NK-92 (cell line): ENCODE measurements around the gene MAPKAPK2.

Experiments
- DNase-seq: peaks from one replicate; lab custom pipeline; 2025; ENCODE audit not compliant: unreplicated experiment; lab: John Stamatoyannopoulos, UW

The MAPKAPK2 gene

DNA sequence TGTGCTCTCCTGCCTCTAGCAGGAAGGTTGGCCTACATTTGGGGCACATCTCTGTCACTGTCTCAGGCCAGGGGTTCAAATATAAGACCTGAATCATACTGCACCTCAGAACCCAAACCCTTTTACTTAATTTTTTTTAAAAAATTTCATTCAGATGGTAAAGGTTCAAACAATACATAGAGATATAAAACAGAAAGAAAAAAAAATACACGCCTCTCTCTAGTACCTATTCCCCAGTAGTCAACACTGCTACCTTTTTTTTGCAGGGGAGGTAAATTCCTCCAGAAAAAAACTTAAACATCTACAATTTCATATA lies 32.9 kb downstream of the MAPKAPK2 start:
- no peak for DNase-seq

DNA sequence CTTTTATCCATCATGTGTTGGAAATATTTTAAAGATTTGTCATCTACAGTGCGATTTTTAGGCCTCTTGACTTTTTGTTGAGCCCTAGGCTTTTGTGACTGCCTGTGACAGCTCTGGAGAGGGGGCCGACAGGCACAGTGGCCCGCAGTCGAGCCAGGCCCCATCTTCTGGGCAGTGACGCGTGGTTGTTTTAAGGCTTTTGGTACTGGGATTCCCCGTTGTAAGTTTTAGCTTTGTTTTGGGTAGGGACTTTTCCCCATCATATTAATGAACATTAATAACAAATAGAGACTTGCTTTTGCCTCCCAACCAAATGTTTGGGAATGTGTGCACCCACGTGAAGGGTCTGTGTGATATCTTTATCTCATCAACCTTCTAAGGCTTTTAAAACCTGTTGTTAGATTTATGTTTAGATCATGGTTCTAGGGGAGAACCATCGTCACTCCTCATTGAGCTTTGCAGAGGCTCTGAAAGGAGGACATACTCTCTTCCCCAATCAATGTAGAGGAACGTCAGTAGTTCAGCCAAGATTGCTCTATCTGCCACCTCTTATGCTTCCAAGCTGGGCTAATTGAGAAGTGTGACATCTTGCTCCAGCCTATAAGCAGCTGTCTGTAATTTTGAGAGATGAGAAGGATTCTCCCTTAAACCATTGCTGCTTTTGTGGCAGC lies 34.6 kb downstream of the MAPKAPK2 start:
- no peak for DNase-seq

DNA sequence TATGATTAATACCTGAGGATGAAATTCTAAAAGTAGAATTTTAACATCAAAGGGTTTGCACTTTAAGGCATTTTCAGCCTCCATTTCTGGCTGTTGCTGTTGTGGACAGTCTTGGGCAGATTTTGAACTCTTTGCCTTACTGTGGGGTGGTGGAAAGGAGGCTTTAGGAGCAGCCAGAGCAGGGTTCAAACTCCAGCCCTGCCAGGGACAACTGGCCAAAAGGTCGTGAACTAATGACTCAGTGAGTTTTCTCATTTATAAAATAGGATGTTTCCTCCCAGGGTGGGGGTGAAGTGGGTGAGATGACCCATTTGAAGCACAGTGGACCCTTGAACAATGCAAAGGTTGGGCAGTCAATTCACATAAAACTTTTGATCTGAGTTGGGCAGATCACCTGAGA lies 36.7 kb downstream of the MAPKAPK2 start:
- DNase-seq: no peak

DNA sequence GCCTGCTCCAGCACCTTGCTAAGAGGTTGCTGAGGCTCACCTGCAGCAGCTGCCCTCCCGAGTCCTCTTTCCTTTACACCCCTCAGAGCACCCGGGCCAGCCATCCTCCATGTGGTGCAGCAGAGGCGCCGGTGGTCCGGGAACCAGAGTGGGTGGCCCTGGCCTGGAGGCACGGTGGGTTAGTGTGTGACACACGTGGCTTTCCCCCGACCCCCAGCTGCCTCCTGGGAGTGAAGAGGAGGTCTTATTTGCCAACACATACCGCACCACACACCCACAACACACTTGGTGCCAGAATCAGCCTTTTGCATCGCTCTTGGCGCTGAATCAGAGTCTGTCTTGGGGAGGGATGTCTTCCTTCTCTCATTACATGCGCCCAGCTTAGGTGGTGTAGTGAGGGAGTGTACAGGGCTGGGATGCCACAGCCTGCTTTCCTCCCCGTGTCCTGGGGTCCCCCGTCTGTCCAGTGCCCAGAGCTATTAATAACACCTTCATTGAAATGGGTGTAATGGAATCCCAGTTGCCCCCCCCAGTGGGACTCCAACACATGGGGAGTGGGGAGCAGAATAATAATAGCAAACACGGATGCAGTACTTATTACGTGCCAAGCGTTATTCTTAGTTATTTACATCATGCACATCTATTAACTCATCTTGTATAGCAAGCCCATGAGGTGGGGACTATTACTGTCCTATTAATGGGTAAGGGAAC lies 38.2 kb downstream of the MAPKAPK2 start:
- DNase-seq: no peak

DNA sequence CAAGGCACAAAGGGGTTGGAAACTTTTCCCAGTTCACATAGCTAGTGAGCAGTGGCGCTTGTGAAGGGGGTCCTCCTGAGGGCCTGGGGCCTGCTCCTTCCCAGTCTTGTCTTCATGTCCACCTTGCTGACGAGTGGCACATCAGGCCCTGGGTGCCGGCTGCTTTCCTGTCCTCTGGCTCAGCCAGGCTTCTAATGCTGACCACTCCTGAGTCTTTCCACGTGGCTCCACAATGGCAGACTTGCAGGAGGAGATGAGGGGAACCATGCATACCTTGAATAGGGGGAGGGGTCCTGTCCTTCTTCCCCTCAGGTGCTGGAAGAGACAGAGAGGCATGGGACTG lies 38.7 kb downstream of the MAPKAPK2 start:
- DNase-seq: no peak

GRCh38 chr1:206723805-206724472 lies 39.2 kb downstream of the MAPKAPK2 start:
- DNase-seq: no peak

DNA sequence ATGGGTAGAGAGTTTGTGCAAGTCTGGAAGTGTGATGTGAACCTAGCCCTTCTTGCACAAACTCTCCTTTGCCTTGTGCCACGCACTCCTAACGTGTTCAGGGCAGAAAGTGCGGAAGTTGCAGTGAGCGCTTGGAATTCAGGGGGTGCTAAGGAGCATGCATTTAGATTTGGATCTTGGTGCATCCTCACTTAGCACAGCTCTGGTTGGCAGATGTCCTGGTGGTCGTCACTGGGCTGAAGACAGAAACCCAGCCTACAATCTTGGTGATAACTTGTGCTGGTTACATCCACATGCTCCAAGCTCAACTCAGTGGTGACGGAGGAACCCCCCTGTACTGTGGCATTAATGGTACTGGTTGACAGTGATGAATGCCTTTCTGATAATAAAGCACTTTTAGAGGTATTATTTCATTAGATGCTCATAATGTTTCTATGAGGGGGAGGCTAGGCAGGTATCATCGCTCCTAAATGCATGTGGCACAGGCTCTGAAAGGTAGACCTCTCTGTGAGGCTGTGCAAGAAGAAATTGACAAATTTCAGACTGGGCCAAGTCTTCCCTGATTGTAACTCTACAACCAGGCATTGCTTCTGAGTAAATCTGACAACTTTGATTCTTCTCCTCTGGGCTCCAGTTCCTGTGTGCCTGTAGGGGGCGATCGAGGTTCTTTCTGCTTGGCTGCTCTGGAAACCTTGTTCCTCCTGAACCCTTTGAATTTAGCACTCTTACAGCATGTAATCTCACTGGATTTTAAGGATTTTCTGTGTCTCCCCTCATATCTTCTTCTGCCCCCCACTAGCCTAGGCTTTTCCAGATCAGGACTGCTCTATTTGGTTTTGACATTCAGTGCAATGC lies 40.6 kb downstream of the MAPKAPK2 start:
- no peak for DNase-seq

DNA sequence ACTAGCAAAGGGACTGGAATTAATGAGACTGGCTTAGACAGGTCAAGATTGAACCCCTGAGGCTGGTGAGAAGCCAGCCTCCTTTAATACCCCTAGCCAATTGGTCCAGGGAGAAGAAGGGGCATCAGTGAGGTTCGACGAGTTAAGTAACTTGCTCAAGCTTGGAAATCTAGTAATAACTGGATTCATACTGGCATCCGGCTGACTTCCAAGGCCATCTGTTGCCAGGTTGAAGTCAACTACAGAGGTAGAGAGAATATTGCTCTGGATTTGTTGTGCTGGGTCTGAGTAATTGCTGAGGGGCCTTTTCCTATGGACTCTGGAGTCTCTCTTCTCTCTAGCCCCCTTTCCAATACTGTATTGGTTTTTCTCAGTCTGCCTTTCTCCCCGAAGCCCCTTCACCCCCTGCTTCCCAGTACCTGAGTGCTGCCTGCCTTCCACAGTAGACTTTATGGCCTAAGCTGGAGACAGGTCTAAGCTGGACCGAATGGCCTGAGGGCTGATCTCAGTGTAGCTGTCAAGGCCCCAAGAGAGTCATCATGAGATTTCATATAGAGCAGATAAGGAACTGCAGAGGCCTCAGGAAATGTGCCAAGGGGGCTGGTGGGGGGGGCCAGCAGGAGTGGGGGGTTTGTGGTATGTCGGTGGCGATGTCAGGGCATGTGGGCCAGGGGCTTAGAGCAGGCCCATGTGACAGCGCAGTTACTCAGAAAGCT lies 43.4 kb downstream of the MAPKAPK2 start:
- no peak for DNase-seq

DNA sequence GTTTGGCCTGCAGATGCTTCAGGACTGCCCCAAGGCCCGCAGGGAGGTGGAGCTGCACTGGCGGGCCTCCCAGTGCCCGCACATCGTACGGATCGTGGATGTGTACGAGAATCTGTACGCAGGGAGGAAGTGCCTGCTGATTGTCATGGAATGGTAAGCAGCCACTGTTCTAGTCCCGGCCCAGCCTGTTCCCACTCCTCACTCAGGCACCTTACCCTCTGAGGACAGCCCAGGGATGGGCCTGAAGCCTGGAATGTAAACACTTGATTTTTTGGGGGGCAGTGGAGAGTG lies 43.9 kb downstream of the MAPKAPK2 start:
- no peak for DNase-seq

DNA sequence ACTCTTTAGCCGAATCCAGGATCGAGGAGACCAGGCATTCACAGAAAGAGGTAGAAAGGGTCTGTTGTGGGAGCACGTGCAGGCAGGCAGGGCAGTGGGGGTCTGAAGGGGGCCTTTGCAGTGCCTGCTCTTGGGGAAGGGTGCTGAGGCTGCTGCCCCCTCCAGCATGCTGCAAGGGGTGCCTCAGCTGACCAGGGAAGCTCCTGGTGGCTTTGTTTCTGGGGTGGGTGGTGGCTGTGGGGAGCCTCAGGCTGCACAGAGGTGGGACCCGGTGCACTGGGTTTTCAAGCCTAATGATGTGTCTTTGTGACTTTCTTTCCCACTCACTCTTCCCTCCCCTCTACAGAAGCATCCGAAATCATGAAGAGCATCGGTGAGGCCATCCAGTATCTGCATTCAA lies 44.3 kb downstream of the MAPKAPK2 start:
- no peak for DNase-seq

GRCh38 chr1:206729507-206729906 lies 44.8 kb downstream of the MAPKAPK2 start:
- DNase-seq: no peak

- DNase-seq: no peak
Observed at GRCh38 chr1:206732508-206732907, 47.8 kb downstream of the MAPKAPK2 start.

DNA sequence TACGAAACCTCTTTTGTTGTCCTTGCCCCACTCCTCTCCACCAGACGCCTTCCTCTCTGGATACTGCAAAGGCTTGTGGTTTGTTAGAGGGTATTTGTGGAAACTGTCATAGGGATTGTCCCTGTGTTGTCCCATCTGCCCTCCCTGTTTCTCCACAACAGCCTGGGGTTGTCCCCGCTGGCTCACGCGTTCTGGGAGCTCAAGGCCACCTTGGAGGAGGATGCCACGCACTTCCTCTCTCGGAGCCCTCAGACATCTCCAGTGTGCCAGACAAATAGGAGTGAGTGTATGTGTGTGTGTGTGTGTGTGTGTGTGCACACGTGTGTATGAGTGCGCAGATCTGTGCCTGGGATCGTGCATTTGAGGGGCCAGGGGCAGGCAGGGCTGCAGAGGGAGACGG lies 48.3 kb downstream of the MAPKAPK2 start:
- DNase-seq: no peak

GRCh38 chr1:206734499-206735142 lies 49.9 kb downstream of the MAPKAPK2 start:
- no peak for DNase-seq

- DNase-seq: no peak
Observed at GRCh38 chr1:206735553-206736031, 50.9 kb downstream of the MAPKAPK2 start.

GRCh38 chr1:206736878-206737728 lies 52.4 kb downstream of the MAPKAPK2 start:
- no peak for DNase-seq

DNA sequence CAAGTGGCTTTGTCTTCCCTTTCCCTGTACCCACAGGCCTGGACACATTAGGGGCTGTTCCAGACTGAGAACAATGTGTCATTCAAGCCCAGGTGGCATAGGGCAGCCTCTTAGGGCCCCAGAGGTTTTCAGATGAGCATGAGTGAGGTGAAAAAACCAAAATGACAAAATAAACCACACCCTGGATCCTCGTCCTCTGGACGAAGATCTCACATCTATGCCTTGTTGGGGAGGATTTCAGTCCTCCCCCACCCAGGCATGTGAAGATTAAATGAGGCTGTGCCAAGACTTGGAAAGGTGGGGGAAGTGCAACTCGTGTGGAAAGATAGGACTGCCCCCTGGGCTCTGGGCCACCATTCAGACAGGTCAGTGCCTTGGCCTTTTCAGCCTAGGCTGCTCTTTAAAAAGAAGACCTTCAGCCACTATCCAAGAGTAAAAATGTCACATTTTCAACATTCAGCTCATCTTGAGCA lies 53.1 kb downstream of the MAPKAPK2 start:
- no peak for DNase-seq

- no peak for DNase-seq
Observed at GRCh38 chr1:206738370-206739366, 54.0 kb downstream of the MAPKAPK2 start.
